RWPE2 (cell line): ENCODE data around the gene TNS3.

Experiments used
- ATAC-seq: fragments of 200-7000 bp; cut with Tn5 transposase; 3 replicates; pipeline ENCODE4 v1.9.1; 2021; ENCODE audit warnings: low read depth
- DNase-seq: peaks from one replicate; pipeline ENCODE4 v3.0.0-alpha.2; 2020; ENCODE audit warnings: low spot score
- H3K27ac ChIP-seq: fragments of 450-650 bp; 2 replicates; pipeline ENCODE4 v1.5.1; 2017; ENCODE audit warnings: mild to moderate bottlenecking; ENCODE audit not compliant: poor library complexity, severe bottlenecking
- H3K27me3 ChIP-seq: fragments of 250-450 bp; sonication (Bioruptor Pico); 2 replicates; pipeline ENCODE4 v1.5.1; 2021; ENCODE audit warnings: mild to moderate bottlenecking, moderate library complexity; ENCODE audit not compliant: insufficient read depth, poor library complexity, severe bottlenecking
- H3K36me3 ChIP-seq: fragments of 250-450 bp; sonication (Bioruptor Pico); 2 replicates; pipeline ENCODE4 v1.5.1; 2020; ENCODE audit warnings: low read depth, mild to moderate bottlenecking, moderate library complexity
- H3K4me1 ChIP-seq: fragments of 250-450 bp; sonication (Bioruptor Pico); 2 replicates; pipeline ENCODE4 v1.5.1; 2021; ENCODE audit warnings: mild to moderate bottlenecking, moderate library complexity; ENCODE audit not compliant: insufficient read depth, poor library complexity, severe bottlenecking
- H3K4me3 ChIP-seq: fragments of 250-450 bp; sonication (Bioruptor Pico); 2 replicates; pipeline ENCODE4 v1.5.1; 2021; ENCODE audit warnings: mild to moderate bottlenecking, moderate library complexity; ENCODE audit not compliant: severe bottlenecking
- H3K9me3 ChIP-seq: fragments of 250-450 bp; sonication (Bioruptor Pico); 2 replicates; pipeline ENCODE4 v1.5.1; 2021; ENCODE audit warnings: mild to moderate bottlenecking, moderate library complexity; ENCODE audit not compliant: severe bottlenecking
- CTCF ChIP-seq: fragments of 450-650 bp; IDR thresholded peaks from one replicate; pipeline ENCODE4 v1.5.1; 2017; ENCODE audit warnings: mild to moderate bottlenecking, moderate library complexity; ENCODE audit not compliant: poor library complexity, severe bottlenecking

The TNS3 gene

GRCh38 chr7:47377741-47378140 lies 204.2 kb downstream of the TNS3 start:
- no peak overlapping the region for H3K4me3 ChIP-seq
- no peak for DNase-seq

GRCh38 chr7:47376991-47377616 lies 204.8 kb downstream of the TNS3 start:
- no peak for ATAC-seq
- no peaks in the 10 kb centered on the region for H3K27me3 ChIP-seq

More at GRCh38 chr7:47377741-47378140, 204.2 kb downstream of the TNS3 start:
- no peak for ATAC-seq
- Histone ChIP-seq H3K36me3 (peaks cover 10% of the 10 kb centered on the region; the same call in 1 of the 2 replicates), H3K27me3 (no peaks in the 10 kb centered on the region), H3K9me3 (no peaks in the 10 kb centered on the region), H3K4me1 (peaks cover 21% of the 10 kb centered on the region), H3K27ac (no peak overlapping the region)
- no peak for TF ChIP-seq CTCF

GRCh38 chr7:47375121-47375938 lies 206.6 kb downstream of the TNS3 start:
- no peak overlapping the region for H3K27ac ChIP-seq
- no peak overlapping the region for H3K4me3 ChIP-seq
- no peak for TF ChIP-seq CTCF
- no peak for DNase-seq
- peaks cover 5% of the 10 kb centered on the region; the same call in 1 of the 2 replicates for H3K36me3 ChIP-seq
- H3K27me3 ChIP-seq: no peaks in the 10 kb centered on the region
- ATAC-seq: no peak
- H3K4me1 ChIP-seq: peaks cover 21% of the 10 kb centered on the region
- no peaks in the 10 kb centered on the region for H3K9me3 ChIP-seq

More at GRCh38 chr7:47376991-47377616, 204.8 kb downstream of the TNS3 start:
- peaks cover 10% of the 10 kb centered on the region; the same call in 1 of the 2 replicates for H3K36me3 ChIP-seq
- no peak overlapping the region for H3K4me3 ChIP-seq
- H3K9me3 ChIP-seq: no peaks in the 10 kb centered on the region
- peaks cover 26% of the 10 kb centered on the region for H3K4me1 ChIP-seq
- TF ChIP-seq CTCF: no peak
- no peak for DNase-seq
- no peak overlapping the region for H3K27ac ChIP-seq

- peaks cover 17% of the 10 kb centered on the region for H3K4me1 ChIP-seq
- ATAC-seq (no peak), DNase-seq (no peak)
- no peak for TF ChIP-seq CTCF
- H3K9me3 ChIP-seq: no peaks in the 10 kb centered on the region
- no peak overlapping the region for H3K27ac ChIP-seq
- H3K36me3 ChIP-seq: peaks cover 8% of the 10 kb centered on the region
- no peak overlapping the region for H3K4me3 ChIP-seq
- no peaks in the 10 kb centered on the region for H3K27me3 ChIP-seq
Observed at GRCh38 chr7:47374538-47374937, 207.4 kb downstream of the TNS3 start.
